ENCODE data around the gene STAG1. TPM values are rescaled to one million over a fixed set of nuclear protein-coding genes. Genes with fewer than 3 reads are reported as not detected.

Gene STAG1
- polyA plus RNA-seq, 2 of the 4 experiments (the other 2 are of a cell fraction), result 12.8 to 19.2 TPM

- CTCF ChIA-PET, result no interaction called here
- no peak for ATAC-seq
These were observed 278.4 kb downstream of the STAG1 start for GRCh38 chr3:136473716-136474326.

DNA sequence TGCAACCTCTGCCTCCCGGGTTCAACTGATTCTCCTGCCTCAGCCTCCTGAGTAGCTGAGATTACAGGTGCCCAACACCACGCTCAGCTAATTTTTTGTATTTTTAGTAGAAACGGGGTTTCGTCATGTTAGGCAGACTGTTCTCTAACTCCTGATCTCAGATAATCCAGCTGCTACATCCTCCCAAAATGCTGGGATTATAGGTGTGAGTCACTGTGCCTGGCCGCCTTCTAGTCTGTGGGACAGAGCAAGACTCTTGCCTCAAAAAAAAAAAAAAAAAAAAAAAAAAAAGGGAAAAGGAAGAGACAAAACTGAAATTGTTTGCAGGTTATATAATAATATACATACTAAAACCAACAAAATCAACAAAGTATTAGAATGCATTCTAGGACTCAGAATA is 286.9 kb downstream of the STAG1 start:
- WGBS (ENCODE audit: missing lambda C conversion rate), result 86% methylated on average over 5 of the region's 5 CpGs
- ChIA-PET POLR2A (no interaction called here), CTCF (interaction anchor here (0.6 kb wide), 1 partner anchor 328 kb away, joined by 3 read pairs; no protein-coding TSS in a partner anchor)
- no peak for ATAC-seq
- Histone ChIP-seq H3K27ac (no peak overlapping the region), H3K4me1 (no peaks in the 10 kb centered on the region), H3K9me3 (no peaks in the 10 kb centered on the region), H3K4me3 (no peak overlapping the region), H3K4me2 (no peak overlapping the region)
- DNase-seq (ENCODE audit: low read depth in 1 of 2, low spot score in 1 of 2), result no peak
- no peak for TF ChIP-seq MAZ (IDR thresholded peaks at IDR 0.05; ENCODE audit: borderline replicate concordance, low read depth, low read length)
- TF ChIP-seq, protein P1, sequence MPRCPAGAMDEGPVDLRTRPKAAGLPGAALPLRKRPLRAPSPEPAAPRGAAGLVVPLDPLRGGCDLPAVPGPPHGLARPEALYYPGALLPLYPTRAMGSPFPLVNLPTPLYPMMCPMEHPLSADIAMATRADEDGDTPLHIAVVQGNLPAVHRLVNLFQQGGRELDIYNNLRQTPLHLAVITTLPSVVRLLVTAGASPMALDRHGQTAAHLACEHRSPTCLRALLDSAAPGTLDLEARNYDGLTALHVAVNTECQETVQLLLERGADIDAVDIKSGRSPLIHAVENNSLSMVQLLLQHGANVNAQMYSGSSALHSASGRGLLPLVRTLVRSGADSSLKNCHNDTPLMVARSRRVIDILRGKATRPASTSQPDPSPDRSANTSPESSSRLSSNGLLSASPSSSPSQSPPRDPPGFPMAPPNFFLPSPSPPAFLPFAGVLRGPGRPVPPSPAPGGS (IDR thresholded peaks at IDR 0.05), result no peak
- no peak for TF ChIP-seq FOXS1 (CRISPR knock-in tag; IDR thresholded peaks at IDR 0.05)
- TF ChIP-seq KDM5A (IDR thresholded peaks at IDR 0.05), result no peak
- no peak for TF ChIP-seq HOXB5 (CRISPR knock-in tag; IDR thresholded peaks at IDR 0.05)
- FAIRE-seq, result no peak

More at GRCh38 chr3:136473716-136474326, 278.4 kb downstream of the STAG1 start:
- Histone ChIP-seq H3K4me3 (no peak overlapping the region), H3K4me2 (no peak overlapping the region), H3K27ac (no peak overlapping the region), H3K9me3 (no peaks in the 10 kb centered on the region), H3K4me1 (no peaks in the 10 kb centered on the region)
- POLR2A ChIA-PET, result no interaction called here
- 86% methylated on average over 3 of the region's 3 CpGs for WGBS (ENCODE audit: missing lambda C conversion rate)
- no peak for TF ChIP-seq CEBPB (IDR thresholded peaks at IDR 0.05)
- TF ChIP-seq, protein P2, sequence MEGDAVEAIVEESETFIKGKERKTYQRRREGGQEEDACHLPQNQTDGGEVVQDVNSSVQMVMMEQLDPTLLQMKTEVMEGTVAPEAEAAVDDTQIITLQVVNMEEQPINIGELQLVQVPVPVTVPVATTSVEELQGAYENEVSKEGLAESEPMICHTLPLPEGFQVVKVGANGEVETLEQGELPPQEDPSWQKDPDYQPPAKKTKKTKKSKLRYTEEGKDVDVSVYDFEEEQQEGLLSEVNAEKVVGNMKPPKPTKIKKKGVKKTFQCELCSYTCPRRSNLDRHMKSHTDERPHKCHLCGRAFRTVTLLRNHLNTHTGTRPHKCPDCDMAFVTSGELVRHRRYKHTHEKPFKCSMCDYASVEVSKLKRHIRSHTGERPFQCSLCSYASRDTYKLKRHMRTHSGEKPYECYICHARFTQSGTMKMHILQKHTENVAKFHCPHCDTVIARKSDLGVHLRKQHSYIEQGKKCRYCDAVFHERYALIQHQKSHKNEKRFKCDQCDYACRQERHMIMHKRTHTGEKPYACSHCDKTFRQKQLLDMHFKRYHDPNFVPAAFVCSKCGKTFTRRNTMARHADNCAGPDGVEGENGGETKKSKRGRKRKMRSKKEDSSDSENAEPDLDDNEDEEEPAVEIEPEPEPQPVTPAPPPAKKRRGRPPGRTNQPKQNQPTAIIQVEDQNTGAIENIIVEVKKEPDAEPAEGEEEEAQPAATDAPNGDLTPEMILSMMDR (IDR thresholded peaks at IDR 0.05), result no peak
- TF ChIP-seq SMC3 (IDR thresholded peaks at IDR 0.05), result no peak
- TF ChIP-seq, protein P3, sequence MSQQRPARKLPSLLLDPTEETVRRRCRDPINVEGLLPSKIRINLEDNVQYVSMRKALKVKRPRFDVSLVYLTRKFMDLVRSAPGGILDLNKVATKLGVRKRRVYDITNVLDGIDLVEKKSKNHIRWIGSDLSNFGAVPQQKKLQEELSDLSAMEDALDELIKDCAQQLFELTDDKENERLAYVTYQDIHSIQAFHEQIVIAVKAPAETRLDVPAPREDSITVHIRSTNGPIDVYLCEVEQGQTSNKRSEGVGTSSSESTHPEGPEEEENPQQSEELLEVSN (IDR thresholded peaks at IDR 0.05; ENCODE audit: borderline replicate concordance, low read depth), result no peak
- TF ChIP-seq RNF2 (IDR thresholded peaks at IDR 0.05; ENCODE audit: borderline replicate concordance, low read depth), result no peak
- TF ChIP-seq BHLHE40 (IDR thresholded peaks at IDR 0.05; ENCODE audit: low read depth, low read length), result no peak
- TF ChIP-seq CBX8 (IDR thresholded peaks at IDR 0.05), result no peak
- no peak for TF ChIP-seq EP300 (IDR thresholded peaks at IDR 0.05)
- no peak for TF ChIP-seq HOXA7 (CRISPR knock-in tag; IDR thresholded peaks at IDR 0.05)
- no peak for TF ChIP-seq ZNF302 (CRISPR knock-in tag; IDR thresholded peaks at IDR 0.05)
- TF ChIP-seq CHD4 (IDR thresholded peaks at IDR 0.05; ENCODE audit: borderline replicate concordance), result no peak
- DNase-seq (ENCODE audit: low read depth in 1 of 2, low spot score in 1 of 2), result no peak
- FAIRE-seq, result no peak

DNA sequence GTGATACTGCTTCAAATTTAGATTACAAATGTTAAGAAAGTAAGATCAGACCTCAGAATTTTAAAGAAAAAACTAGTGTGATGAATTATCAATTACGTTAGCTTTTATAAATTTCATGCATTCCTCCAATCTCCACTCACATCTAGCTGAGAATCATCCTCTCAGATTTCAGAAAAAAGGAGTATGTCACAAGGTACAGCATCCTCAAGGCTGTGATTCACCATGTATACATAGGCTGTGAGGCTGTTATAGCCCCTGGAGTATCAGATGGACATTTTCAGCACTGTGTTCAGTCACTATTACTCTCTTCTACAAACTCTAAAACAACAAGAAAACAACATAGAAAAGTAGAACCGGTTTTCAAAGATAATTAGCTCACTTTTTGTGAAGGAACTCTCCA is 287.7 kb downstream of the STAG1 start:
- H3K4me2 ChIP-seq, result no peak overlapping the region

More for the DNA sequence above, 287.7 kb downstream of the STAG1 start:
- WGBS (ENCODE audit: missing lambda C conversion rate), result 53% methylated on average over 2 of the region's 2 CpGs
- no peaks in the 10 kb centered on the region for H3K4me1 ChIP-seq
- FAIRE-seq (no peak), ATAC-seq (peak; percentile 40 to 76; a peak in 2 of 6 replicates), DNase-seq (ENCODE audit: low read depth in 1 of 2, low spot score in 1 of 2) (no peak)
- H3K9me3 ChIP-seq, result no peaks in the 10 kb centered on the region
- ChIA-PET CTCF (no interaction called here), POLR2A (no interaction called here)
- no peak overlapping the region for H3K27ac ChIP-seq
- H3K4me3 ChIP-seq, result no peak overlapping the region
- no peak for TF ChIP-seq GATA3 (IDR thresholded peaks at IDR 0.05; ENCODE audit: borderline replicate concordance)
- no peak for TF ChIP-seq PHF8 (IDR thresholded peaks at IDR 0.05; ENCODE audit: borderline replicate concordance, low read depth)
- TF ChIP-seq, protein P4, sequence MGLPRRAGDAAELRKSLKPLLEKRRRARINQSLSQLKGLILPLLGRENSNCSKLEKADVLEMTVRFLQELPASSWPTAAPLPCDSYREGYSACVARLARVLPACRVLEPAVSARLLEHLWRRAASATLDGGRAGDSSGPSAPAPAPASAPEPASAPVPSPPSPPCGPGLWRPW (IDR thresholded peaks at IDR 0.05), result no peak
- no peak for TF ChIP-seq POLR2AphosphoS2 (conservative IDR thresholded peaks at IDR 0.05; ENCODE audit: low read length)
- no peak for TF ChIP-seq NR3C1 (IDR thresholded peaks at IDR 0.05)
